Measurements from ENCODE around the gene SYMPK.

SYMPK gene

DNA sequence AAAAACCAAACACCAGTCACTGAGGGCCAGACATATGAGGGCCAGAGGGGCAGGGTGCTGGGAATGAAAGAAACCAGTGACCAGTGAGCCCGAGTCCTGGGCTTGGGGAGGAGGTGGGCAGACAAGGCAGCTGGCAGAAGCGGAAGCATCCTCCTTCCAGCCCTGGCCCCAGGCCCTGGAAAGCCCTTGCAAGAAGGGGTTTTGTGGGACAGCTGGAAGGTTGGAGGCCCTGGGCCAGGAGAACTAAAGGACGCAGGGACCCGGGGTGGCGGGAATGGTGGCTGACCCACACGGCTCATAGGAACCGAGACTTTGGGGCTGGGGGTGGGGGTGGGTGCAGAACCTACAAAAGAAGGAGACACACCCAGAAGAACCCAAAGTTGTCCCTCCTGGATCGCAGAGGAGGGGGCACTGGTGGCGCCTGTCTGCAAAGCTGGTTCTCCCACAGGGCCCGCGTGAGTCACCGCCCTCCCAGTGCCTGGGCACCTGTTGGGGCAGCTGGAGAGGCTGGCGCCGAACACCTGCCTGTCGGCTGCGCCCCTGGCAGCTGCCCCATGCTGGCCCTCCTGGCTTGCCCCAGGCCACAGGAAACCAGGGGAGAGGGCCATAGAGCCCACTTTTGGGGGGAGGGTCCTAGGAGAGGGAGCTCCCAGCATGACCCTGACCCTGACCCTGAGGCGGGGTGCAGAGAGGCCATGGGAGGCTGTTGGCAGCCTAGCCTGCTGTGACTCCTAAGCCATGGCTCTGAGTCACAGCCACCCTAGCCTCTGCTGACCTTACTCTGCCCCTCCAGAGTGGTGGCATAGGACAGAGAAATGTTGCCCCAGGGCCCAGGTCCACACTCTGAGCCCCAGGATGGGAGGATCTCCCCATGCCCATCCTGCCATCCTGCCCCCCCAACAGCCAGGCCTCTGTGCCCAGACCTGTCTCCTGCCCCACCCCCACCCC, 81.5 kb downstream of the SYMPK start:
- no peak for DNase-seq (ENCODE audit: low read depth, low spot score)

DNA sequence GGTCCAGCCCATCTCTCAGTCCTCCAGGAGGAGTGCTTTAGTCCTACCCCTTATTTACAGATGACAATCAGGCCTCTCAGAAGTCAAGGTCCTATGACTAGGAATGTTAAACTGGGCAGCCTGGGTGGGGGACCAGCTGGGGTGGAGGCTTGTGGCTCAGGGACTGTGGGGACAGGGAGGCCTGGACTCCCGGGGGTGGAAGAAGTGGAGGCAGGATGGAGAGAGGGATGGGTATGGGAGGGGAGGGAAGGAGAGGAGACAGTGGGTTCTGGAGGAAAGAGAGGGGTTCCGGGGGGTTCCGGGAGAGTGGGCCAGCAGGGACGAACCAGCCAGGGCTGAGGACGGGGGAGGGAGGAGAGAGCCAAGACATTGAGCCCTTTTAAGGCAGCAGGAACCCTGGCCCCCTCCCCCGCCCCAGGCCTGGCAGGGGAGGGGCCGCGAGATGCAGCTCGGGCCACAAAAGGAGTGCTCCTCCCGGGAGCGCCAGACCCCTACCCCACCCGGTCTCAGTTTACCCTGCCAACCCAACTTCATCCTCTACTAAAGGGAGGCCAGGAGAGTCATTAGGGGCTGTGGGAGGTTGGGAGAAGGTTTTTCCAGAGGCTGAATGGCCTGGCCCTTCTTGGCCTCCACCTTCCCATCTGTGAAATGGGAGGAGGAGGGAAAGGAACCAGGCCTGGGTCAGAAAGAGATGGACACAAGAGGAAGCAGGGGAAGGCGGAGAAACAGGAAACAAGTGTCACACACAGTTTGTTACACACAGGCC, 82.3 kb downstream of the SYMPK start:
- DNase-seq (ENCODE audit: low read depth, low spot score) = no peak

DNA sequence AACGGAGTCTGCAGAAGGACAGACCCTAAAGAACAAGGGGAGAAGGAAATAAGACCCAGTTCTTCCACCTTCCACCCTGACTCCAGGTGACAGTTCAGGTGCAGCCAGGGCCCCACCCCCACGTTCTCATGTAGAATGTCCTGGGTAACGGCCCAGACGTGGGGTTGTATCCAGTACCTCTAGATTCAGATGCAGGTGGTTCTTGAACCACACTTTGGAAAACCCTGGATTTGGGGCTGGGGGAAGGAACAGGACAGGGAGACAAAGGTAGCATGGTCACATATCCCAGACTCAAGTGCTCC, 82.8 kb downstream of the SYMPK start:
- no peak for DNase-seq (ENCODE audit: low read depth, low spot score)

DNA sequence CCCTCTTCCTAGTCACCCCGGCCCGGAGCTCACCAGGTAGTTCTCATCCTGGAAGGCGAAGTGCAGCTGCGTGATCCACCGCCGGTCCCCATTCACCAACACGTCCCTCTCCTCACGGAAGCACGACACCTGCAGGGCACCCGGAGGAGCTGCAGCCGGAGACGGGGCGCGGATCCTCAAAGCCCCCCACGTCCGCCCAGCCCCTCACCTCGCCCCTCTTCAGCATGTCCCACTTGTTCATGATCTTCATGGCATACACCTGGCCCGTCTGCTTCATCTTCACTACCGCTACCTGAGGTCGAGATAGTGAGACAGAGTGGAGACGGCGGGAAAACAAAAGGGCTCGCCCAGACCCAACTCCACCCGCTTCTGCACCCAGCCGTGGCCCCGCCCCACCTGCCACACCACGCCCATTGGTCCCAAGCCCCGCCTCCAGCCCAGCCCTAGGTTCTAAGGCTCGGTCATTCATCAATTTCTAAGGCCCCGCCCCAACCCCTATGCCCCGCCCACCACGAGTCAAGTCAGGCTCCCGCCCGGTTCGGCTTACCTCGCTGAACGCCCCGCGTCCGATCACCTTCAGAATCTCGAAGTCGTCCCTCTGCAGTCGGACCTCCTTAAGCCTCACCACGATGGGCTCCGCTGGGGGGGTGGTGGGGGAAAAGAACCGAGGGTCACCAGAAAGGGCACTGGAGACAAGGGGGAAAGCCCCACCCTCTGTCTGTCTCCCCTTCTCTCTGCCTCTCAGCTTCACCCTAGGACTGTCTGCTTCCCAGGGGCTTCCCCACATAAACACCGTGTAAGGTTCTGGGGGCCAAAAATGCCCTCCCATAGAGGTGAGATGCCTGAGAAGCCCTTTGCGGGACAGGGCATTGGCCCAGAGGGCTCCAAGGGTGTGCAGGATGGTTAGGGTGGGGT, 83.5 kb downstream of the SYMPK start:
- peak; percentile 64 for DNase-seq (ENCODE audit: low read depth, low spot score)

DNA sequence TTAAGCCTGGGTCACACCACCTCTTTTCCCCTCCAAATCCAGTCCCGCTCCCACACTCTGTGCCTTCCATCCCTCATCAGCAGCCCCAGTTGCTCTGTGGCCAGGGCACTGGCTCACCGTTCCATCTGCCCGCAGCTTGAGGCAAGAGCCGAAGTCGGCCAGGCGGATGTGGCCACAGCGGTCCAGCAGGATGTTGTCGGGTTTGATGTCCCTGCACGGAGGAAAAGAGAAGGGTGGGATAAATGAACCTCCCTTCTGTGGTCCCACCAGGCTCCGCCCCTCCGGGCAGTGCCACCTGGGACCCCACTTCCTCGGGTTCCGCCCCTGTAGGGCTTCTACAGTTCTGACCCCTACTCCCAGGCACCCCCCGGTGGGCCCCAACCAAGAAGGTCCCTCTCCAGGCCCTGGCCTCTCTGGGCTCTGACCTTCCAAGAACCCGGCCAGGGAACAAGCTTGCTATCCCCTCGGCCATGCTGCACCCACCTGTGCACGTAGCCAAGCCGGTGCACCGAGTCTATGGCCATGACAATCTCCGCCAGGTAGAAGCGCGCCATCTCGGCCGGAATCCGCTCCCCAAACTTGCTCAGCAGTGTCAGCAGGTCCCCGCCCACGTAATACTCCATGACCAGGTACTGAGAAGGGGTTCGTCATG, 84.8 kb downstream of the SYMPK start:
- DNase-seq (ENCODE audit: low read depth, low spot score) = no peak

DNA sequence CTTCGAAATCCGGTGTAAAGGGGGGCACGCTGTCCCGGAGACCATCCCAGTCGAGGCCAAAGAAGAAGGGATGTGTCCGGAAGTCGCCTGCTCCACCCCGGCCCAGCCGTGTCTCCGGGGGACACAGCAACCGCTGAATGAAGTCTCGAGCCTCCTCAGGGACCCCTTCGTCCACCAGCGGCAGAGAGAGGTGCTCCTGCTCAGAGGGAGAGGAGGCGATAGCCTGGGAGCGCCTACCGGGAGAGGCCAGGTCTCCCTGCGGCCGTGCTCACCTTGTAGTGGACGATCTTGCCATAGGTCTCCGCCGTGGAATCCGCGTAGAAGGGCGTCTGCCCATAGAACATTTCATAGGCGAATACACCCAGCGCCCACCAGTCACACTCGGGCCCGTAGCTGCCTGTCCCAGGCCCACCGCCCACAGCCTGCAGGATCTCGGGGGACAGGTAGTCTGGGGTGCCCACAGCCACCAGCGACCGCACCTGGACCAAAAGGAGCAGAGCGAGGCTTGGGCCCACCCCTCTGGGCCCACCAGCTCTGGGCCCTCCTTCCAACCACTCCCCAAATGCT, 85.5 kb downstream of the SYMPK start:
- DNase-seq (ENCODE audit: low read depth, low spot score) = no peak

DNA sequence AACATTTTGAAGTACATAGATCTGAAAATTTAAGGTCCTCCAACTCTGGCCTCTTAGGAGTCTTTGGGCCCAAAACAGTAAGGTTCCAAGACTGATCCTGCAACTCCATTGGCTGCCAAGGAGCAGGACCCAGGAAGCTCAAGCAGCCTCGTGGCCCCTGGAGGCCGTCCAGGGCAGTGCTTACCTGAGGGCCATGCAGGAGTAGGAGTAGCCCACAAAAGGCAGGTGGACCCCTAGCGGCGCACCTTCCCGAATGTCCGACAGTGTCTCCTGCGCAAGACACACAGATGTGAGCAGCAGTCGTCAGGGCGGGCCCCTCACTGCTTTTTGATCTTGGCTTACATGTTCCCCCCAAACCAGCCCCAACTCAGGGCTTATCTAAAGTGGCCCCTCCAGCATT, 88.2 kb downstream of the SYMPK start:
- DNase-seq (ENCODE audit: low read depth, low spot score) = no peak

DNA sequence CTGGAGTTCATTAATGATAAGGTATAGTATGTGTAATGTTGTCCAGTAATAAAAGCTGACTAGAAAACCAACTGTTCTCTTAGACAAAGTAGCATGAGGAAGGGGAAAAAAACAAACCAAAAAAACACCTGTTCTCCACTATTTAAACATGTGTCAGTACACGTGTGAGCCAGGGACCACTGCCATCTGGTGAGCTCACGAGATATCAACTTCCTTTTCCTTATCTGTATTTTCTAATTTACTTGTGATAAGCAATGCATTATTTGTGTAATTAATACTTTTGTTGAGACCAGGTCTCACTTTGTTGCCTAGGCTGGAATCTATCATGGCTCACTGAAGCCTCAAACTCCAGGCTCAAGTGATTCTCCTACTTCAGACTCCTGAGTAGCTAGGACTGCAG, 89.6 kb downstream of the SYMPK start:
- no peak for DNase-seq (ENCODE audit: low read depth, low spot score)

DNA sequence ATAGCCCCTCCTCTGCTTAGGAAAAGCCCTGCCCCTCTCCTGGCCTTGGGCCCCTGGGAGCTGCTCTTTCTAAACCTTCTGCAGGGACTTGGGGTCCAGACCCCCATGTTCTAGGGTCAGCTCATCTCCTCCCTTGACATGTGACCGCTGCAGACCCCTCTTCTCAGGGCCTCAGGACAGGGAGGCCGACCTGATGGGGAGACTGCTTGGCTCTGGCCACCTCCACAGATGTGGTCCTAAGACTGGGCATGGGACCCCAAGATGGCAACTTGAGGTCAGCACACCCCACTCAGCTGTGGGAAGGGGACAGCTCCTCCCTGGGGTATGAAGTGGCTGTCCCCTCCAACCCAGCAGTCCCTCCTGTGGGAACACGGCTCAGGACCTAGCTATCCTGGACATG, 90.0 kb downstream of the SYMPK start:
- DNase-seq (ENCODE audit: low read depth, low spot score) = no peak

DNA sequence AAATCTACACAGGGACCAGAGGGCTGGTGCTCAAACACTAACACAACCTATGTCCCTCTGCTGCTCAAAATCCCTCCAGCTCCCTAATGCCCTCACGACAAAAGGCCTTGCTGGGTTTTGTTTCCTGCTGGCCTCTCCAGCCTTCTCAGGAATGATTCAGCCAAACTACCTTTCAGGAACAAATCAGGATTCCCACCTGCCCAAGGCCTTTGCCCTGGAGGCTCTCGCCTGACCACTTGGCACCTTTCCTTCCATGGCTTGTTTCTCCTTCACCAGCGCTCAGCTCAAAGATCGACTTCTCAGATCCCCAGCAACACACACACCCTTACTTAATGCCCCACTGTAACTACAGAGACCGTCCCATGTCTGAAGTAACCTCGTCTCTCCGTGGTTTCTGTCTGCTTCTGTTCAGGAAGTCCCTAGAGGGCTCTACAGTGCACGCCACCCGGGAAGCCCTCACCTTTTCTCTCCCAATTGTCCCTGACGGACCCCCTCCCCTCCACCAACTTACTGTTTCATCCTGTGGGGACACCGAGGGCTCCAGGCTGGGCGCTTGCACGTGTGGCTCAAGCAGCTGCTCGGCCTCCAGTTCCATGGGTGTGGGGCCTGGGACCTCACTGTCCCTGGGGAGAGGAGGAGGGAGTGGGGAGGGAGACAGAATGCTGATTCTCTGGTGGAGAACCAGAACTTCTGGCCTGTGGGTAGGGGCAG, 90.7 kb downstream of the SYMPK start:
- no peak for DNase-seq (ENCODE audit: low read depth, low spot score)

DNA sequence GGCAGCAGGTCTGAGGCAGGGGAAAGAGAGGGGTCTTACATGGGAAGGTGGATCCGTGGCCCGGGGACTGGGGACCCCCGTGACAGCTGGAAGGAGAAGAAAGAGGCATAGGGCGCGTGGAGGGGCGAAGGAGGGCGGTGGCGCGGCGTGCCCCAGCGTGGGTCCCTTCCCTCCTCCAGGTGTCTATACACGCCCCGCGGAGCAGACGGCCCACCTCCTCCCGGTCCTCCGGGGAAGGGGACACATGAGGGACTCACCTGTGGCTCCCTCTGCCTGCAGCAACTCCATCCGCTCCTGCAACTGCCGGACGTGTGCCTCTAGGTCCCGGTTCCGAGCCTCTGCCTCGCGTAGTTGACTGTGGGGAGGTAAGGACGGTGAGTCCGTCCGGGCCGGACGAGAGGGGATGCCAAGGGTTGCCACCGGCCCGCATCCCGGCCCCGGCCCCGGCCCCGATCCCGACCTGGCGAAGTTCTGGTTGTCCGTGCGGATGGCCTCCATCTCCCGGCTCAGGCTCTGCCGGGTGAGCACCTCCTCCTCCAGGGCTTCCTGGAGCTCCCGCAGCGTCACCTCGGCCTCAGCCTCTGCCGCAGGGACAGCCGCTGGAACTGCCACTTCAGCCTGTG, 91.5 kb downstream of the SYMPK start:
- DNase-seq (ENCODE audit: low read depth, low spot score) = no peak

DNA sequence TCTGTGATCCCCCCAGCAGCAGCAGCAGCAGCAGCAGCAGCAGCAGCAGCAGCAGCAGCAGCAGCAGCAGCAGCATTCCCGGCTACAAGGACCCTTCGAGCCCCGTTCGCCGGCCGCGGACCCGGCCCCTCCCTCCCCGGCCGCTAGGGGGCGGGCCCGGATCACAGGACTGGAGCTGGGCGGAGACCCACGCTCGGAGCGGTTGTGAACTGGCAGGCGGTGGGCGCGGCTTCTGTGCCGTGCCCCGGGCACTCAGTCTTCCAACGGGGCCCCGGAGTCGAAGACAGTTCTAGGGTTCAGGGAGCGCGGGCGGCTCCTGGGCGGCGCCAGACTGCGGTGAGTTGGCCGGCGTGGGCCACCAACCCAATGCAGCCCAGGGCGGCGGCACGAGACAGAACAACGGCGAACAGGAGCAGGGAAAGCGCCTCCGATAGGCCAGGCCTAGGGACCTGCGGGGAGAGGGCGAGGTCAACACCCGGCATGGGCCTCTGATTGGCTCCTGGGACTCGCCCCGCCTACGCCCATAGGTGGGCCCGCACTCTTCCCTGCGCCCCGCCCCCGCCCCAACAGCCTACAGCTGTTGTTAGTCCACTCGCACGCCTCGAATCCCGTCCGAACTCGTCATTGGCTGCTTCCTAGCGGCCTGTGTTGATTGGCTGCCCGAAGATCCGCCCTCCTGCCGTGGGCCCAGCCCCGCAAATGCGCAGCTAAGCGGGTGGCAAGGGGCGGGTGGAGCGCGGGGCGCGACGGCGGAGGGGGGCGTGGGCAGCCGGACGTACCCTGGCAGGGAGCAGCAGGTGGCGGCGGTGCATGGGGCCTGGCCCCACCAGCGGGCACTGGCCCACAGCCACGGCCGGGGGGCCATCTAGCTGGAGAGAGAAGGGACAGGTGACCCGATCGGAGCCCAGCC, 92.5 kb downstream of the SYMPK start:
- peak; percentile 77 for DNase-seq (ENCODE audit: low read depth, low spot score)

DNA sequence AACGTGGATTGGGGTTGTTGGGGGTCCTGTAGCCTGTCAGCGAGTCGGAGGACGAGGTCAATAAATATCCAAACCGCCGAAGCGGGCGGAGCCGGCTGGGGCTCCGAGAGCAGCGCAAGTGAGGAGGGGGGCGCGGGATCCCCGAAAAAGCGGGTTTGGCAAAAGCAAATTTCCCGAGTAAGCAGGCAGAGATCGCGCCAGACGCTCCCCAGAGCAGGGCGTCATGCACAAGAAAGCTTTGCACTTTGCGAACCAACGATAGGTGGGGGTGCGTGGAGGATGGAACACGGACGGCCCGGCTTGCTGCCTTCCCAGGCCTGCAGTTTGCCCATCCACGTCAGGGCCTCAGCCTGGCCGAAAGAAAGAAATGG, 93.1 kb downstream of the SYMPK start:
- DNase-seq (ENCODE audit: low read depth, low spot score) = no peak

DNA sequence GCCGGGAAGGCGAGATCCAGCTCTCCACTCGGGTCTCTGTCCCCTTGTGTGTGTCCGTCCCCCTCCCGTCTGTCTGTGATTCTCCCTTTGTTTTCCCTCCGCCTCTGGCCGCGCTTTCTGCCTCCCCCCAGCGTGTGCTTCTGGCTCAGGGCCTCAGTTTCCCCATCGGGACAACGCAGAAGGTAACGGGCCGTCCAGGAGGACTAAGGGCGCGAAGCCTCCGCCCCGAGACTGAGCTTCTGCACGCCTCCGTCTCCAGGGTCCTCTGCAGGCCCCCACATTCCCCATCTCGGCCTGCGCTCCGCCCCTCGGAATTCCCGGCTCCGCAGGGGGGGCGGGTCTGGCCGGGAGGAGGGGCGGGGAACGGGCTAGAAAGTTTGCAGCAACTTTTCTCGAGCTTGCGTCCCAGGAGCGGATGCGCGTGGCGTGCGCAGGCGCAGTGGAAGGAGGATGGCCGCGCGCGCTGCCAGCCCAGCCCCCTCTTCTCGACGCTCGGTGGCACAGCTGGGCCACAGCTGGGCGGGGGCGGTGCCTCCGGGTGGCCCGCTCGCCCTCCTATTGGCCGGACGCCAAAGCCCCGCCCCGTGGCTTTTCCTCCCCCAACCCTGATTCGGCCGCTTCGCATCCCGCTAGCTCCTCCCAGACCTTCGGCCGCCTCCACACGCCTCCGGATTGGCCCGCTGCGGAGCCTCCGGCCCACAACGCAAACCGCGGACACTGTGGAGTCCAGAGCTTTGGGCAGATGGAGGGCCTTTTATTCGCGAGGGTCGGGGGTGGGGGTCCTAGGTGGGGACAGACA, 93.8 kb downstream of the SYMPK start, which contains the start of gene SIX5:
TSS of gene SIX5 (minus strand) at position 269 of the 799 bp plus-strand sequence. CDS start 408 bp downstream, outside the sequence.
- DNase-seq (ENCODE audit: low read depth, low spot score) = peak; percentile 86

DNA sequence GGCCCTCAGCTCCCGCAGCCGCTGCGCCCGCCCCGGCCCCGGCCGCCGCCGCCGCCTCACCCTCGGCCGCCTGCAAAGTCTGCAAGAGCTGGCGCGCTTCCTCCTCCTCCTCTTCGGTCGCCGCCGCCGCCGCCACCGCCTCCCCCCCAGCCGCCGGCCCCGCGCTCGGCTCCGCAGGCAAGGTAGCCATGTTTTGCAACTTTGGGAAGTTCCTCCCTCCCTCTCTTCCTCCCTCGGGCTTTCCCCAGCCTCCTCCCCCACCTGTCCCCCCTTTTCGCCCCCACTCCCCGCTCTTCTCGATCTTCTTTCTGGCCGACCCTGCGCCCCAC, 94.3 kb downstream of the SYMPK start:
- DNase-seq (ENCODE audit: low read depth, low spot score) = no peak

DNA sequence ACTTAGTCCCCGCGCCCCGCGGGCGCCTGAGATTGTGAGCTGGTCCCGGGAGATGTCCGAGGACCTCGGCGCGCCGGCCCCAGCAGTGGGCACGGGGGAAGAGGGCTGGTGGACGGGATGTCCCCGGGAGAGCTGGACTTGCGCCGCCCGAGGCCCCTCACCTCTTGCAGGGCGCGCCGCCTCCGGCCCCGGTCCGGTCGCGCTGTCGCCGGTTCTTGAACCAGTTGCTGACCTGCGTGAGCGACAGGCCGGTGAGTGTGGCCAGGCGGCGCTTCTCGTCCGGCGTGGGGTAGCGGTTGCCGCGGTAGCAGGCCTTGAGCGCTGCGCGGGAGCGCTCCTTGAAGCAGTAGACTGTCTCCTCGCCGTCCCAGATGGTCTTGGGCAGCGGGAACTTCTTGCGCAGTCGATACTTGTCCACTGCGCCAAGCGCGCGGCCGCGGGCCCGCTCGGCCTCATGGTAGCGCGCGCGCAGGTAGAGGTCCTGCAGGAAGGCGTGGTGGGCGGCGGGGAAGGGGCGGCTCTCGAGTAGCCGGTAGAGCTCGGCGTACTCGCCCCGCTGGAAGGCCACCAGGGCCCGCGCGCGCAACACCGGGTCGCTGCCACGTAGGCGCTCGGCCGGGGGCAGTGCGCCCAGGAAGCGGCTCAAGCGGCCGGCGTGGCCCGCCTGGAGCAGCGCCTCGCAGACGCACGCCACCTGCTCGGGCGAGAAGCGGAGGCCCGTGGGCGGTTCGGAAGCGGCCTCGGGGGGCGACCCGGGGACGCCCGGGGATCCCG, 94.9 kb downstream of the SYMPK start:
- no peak for DNase-seq (ENCODE audit: low read depth, low spot score)

DNA sequence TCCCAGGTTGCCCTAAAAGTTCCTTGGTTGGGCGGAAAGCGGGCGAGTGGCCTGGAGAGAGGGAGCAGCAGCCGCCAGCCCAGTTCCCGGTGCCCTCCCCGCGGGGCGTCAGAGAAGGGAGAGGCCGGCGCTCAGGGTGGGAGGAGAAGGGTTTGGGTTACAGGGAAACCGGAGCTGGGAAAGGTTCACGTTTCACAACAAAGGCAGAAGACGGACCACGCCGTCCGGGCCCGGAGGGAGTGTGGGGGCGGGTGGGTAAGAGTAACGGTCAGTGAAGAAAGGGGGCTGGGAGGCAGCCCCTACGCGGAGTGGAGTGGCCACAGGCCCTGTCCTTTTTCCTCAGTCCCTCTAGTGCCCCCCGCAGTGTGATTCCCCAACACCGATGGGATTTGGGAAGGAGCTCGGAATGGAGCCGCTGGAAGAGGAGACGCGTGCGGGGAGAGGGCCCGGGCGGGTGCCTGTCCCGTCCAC, 95.5 kb downstream of the SYMPK start:
- no peak for DNase-seq (ENCODE audit: low read depth, low spot score)
